Mesothelial cell of epicardium (in vitro differentiated cells): Measurements from ENCODE around the gene PRSS38. TPM values are rescaled to one million over a fixed set of nuclear protein-coding genes. Genes with fewer than 3 reads are reported as not detected.

Experiments
- DNase-seq, 2 experiments: peaks; one replicate each; pipeline ENCODE4 v3.0.0; 2021; ENCODE audit warnings: low spot score in 2 of 2; ENCODE audit not compliant: unreplicated experiment in 2 of 2
- H3K27ac Mint-ChIP-seq: 2 replicates; pipeline ENCODE4 v1.8.0; 2021; ENCODE audit warnings: mixed read lengths
- H3K27me3 Mint-ChIP-seq: 2 replicates; pipeline ENCODE4 v1.8.0; 2021; ENCODE audit warnings: low read depth, mixed read lengths
- H3K36me3 Mint-ChIP-seq: 2 replicates; pipeline ENCODE4 v1.8.0; 2021; ENCODE audit warnings: mixed read lengths
- H3K4me1 Mint-ChIP-seq: 2 replicates; pipeline ENCODE4 v1.8.0; 2021; ENCODE audit warnings: mixed read lengths
- H3K4me3 Mint-ChIP-seq: 2 replicates; pipeline ENCODE4 v1.8.0; 2021; ENCODE audit warnings: mild to moderate bottlenecking, moderate library complexity, mixed read lengths
- H3K9me3 Mint-ChIP-seq: 2 replicates; pipeline ENCODE4 v1.8.0; 2021; ENCODE audit warnings: mixed read lengths
- total RNA-seq: library from RNA; stranded (reverse); gene quantifications from 3 replicates; pipeline ENCODE4 v1.2.1, GENCODE V29; 2021
- TF ChIP-seq, protein P1 (sequence below): fragments of 200-600 bp; sonication (generic); IDR thresholded peaks from one replicate; pipeline ENCODE4 v1.5.0; 2021; ENCODE audit warnings: antibody characterized with exemption; ENCODE audit not compliant: unreplicated experiment

The PRSS38 gene
- total RNA-seq, 1 donor from 2014 or later, result not detected

DNA sequence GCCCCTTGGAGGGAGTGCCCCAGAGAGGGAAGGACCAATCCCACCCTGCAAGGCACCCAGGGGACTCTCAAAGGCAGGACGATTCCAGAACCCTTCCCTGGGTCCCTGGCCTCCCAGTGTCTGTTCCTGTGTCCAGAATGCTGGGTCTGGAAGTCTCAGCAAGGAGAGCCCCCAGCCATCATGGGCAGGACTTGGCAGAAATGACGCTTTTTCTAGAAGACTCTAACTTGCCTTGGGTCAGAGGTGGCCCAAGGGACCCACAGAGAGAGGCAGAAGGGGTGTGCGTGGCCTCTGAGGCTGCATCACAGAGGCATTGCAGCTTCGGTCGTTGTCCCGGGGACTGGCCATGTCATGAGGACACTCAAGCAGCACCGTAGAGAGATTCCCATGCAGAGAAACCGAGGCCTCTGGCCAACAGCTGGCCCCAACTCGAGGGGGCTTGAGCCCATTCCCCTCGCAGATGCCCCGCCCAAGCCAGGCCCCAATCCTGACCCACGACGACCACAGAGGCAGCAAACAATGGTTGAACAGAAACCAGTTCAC is 74.5 kb downstream of the PRSS38 start:
- Mint-ChIP-seq H3K9me3 (no peaks in the 10 kb centered on the region), H3K27me3 (no peaks in the 10 kb centered on the region), H3K36me3 (no peaks in the 10 kb centered on the region), H3K27ac (peak overlapping the region; percentile 13), H3K4me3 (no peak overlapping the region), H3K4me1 (peaks cover 47% of the 10 kb centered on the region)
- no peak for DNase-seq
- TF ChIP-seq, protein P1, sequence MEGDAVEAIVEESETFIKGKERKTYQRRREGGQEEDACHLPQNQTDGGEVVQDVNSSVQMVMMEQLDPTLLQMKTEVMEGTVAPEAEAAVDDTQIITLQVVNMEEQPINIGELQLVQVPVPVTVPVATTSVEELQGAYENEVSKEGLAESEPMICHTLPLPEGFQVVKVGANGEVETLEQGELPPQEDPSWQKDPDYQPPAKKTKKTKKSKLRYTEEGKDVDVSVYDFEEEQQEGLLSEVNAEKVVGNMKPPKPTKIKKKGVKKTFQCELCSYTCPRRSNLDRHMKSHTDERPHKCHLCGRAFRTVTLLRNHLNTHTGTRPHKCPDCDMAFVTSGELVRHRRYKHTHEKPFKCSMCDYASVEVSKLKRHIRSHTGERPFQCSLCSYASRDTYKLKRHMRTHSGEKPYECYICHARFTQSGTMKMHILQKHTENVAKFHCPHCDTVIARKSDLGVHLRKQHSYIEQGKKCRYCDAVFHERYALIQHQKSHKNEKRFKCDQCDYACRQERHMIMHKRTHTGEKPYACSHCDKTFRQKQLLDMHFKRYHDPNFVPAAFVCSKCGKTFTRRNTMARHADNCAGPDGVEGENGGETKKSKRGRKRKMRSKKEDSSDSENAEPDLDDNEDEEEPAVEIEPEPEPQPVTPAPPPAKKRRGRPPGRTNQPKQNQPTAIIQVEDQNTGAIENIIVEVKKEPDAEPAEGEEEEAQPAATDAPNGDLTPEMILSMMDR, result no peak

DNA sequence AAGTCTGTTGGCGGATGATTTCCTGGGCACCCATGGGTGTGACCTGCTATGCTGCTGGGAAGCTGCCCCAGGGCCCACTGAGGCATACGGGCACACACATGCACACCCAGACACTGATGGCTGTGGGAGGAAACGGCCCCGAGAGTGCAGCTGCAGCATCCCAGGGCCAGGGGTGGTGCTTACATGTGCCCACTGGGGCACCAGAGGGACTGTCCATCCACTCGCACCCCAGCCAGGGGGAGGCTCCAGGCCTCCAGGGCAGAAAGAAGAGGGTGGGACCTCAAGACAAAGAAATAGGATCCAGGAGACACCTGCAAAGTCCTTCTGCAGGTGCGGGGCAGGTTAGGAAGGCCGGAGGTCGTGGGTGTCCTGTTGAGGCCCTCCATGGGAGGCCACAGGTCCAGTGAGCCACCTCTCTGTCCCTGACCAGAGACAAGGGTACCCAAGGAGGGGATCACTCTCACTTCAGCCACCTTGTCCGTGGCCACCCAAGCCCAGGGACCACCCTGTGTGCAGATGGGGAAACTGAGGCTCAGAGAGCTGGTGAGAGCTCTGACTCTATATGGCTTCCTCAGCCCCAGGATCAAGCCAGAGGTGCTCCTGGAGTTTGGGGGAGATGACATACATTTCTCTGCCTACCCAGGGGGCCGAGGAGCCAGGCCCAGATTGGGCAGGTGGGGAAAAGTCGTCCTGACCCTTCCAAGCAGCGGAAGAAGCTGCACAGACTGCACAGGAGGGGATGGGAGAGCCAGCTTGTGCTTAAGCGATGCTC is 75.2 kb downstream of the PRSS38 start:
- Mint-ChIP-seq H3K9me3 (no peaks in the 10 kb centered on the region), H3K36me3 (no peaks in the 10 kb centered on the region), H3K4me1 (peaks cover 48% of the 10 kb centered on the region), H3K27ac (no peak overlapping the region), H3K4me3 (no peak overlapping the region), H3K27me3 (no peaks in the 10 kb centered on the region)
- DNase-seq, result no peak
- TF ChIP-seq, protein P1, result no peak

- TF ChIP-seq, protein P1, result no peak
- Mint-ChIP-seq H3K4me3 (no peak overlapping the region), H3K36me3 (no peaks in the 10 kb centered on the region), H3K9me3 (no peaks in the 10 kb centered on the region), H3K4me1 (peaks cover 52% of the 10 kb centered on the region), H3K27ac (peak overlapping the region; percentile 43), H3K27me3 (no peaks in the 10 kb centered on the region)
- peak in 1 of 2 experiments; percentile 15 for DNase-seq
Observed at GRCh38 chr1:227891223-227891954, 75.9 kb downstream of the PRSS38 start.

DNA sequence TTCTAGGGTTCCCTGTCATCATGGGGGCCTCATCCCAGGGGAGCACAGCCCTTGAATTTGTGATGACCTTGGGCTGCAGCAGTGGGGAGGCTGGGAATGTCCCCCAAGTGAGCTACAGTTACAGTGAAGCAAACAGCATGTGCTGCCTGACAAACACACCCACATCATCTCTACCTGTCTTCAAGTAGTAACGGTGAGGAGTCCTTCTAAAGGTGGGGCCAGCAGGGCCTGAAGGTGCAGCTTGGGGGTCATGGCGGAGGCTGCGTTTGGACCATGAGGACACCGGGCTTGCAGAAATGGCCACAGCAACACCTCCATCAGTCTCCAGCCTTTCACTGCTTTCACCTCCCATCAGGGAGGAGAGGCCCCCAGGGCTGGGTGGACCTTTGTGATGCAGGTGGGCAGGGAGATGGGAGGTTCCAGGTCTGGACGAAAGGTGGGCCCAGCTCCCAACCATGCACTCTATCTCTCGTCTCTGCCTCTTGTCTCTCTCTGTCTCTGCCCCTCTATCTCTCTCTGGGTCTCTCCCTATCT is 76.5 kb downstream of the PRSS38 start:
- H3K27me3 Mint-ChIP-seq, result no peaks in the 10 kb centered on the region
- no peaks in the 10 kb centered on the region for H3K9me3 Mint-ChIP-seq
- no peak overlapping the region for H3K4me3 Mint-ChIP-seq
- H3K27ac Mint-ChIP-seq, result peak overlapping the region; percentile 90
- peaks cover 50% of the 10 kb centered on the region for H3K4me1 Mint-ChIP-seq
- TF ChIP-seq, protein P1, result no peak
- no peak for DNase-seq
- no peaks in the 10 kb centered on the region for H3K36me3 Mint-ChIP-seq

DNA sequence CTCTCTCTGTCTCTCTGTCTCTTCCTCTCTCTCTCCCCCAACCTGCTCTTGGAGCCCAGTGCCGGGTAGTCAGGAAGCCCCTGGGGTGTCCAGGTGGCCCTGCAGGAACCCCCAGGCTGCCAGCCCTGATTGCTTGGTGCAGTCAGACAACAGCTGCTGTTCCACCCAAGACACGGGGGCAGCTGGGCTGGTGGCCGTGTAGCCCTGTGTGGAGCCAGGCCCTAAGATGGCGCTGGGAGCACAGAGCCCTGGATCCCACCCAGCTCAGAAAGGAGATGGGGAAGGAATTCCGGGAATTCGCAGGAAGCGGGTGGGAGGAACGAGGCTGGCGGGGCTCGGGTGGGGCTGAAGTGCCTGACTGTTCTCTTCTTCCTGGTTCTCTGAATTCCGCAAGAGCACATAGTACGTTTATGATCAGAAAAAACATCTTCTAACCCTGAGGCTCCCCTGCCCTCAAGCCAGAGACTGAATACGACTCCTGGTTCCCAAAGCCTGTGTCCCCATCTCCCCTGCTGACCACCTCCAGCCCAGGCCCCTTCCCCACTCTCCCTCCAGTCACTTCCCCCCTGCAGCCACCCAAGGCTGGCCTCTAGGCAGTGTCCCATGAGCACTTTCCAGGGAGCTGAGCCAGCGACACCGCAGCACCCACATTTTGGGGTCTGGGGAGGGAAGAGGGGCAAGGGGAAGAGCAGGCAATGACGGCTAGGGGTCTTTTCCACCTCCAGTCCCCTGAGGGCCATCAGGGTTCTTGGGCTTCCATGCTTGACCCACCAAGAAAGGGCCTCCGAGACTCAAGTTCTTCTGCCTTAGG is 77.2 kb downstream of the PRSS38 start:
- Mint-ChIP-seq H3K4me3 (no peak overlapping the region), H3K4me1 (peaks cover 50% of the 10 kb centered on the region), H3K9me3 (no peaks in the 10 kb centered on the region), H3K27me3 (no peaks in the 10 kb centered on the region), H3K36me3 (no peaks in the 10 kb centered on the region), H3K27ac (peak overlapping the region; percentile 90)
- DNase-seq, result peak; percentile 37 to 56
- TF ChIP-seq, protein P1, result no peak
